Sciatic nerve (tissue), 2 donors: ENCODE measurements around the gene RAB3IL1. TPM values are rescaled to one million over a fixed set of nuclear protein-coding genes. Genes with fewer than 3 reads are reported as not detected.
"Not testable (repeated sequence)": the region's sequence is repeated elsewhere in the genome, so short reads cannot be mapped to it uniquely, and the experiment has no call there.

Experiments
- ATAC-seq: fragments of 200-7000 bp; cut with Tn5 transposase; one replicate; pipeline ENCODE4 v1.9.1; 2020; ENCODE audit warnings: mild to moderate bottlenecking, moderate library complexity
- DNase-seq: peaks from one replicate; pipeline ENCODE4 v3.0.0-alpha.2; 2020; ENCODE audit warnings: low spot score
- intact Hi-C: fragments of 100-400 bp; cut with DNase I; formaldehyde crosslinking; loops from one replicate; pipeline ENCODE4 v1.14.2; 2022
- total RNA-seq: library from RNA; stranded (reverse); fragmentation: NEBNext Ultra II Directional; extraction: Animal tissue kit (Norgen Biotek cat#: 25700); gene quantifications from one replicate; pipeline ENCODE4 v1.2.1, GENCODE V29; 2021
- donor health status: DM: no; HTN: no; CAD: no.
- donor health status: DM: no; HTN: no; CAD: no.

RAB3IL1 gene
- total RNA-seq, 1 donor from 2014 or later: 70.5 TPM

DNA sequence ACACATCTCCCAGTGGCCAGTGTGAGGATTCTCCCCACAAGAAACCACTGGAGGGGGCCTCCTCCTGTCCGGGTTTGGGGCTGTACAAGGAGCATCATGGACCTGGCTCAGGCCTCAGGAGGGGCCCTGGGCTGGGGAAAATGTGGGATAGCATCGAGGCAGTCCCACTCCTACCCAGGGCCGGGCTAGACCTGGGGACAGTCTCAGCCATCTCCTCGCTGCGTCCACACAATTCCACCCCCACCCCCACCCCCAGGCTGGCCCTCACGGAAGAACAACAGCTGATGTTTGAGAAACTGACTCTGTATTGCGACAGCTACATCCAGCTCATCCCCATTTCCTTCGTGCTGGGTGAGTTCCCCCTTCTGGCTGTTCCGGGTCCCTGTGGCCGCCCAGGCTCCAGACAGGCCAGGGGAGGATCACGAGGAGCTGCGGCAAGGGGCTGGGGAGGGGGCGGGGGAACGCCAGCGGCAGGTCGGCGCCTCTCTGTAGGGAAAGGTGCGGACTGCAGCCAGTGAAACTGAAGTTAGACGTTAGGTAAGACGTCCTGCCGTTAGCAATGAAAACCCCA, 37.6 kb upstream of the RAB3IL1 start:
- intact Hi-C loops: loop anchor here (10.0 kb wide), 1 partner anchor 110 kb away; no protein-coding TSS in a partner anchor
- peak; percentile 90 for ATAC-seq
- DNase-seq: peak; percentile 84

DNA sequence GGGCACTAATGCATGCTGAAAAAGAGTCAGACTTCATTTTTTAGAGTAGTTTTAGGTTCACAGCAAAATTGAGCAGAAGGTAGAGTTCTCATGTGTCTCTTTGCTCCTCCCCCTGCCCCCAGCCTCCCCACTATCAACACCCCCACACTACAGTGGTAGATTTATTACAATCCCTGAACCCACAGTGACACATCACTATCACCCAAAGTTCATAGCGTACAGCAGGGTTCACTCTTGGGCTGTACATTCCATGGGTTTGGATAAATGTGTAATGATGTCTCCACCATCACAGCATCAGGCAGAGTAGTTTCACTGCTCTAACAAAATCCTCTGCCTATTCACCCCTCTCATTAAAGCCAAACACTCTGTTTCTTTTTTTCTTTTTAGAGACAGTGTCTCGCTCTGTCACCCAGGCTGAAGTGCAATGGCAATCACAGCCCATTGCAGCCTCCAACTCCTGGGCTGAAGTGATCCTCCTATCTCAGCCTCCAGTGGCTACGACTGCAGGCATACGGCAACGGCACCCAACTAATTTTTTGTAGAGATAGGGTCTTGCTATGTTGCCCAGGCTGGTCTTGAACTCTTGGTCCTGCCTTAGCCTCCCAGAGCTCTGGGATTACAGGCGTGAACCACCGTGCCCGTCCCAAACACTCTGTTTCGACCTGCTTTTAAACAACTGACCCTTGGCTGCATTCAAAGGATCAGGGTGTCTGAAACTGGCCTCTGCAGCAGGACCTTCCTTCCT, 36.9 kb upstream of the RAB3IL1 start:
- ATAC-seq: no peak
- no peak for DNase-seq
- intact Hi-C loops: loop anchor here (10.0 kb wide), 1 partner anchor 111 kb away; no protein-coding TSS in a partner anchor

- intact Hi-C loops: loop anchor here (10.0 kb wide), 1 partner anchor 111 kb away; no protein-coding TSS in a partner anchor
- ATAC-seq, DNase-seq: not testable (repeated sequence)
Observed at GRCh38 chr11:61953632-61954031, 36.3 kb upstream of the RAB3IL1 start.

DNA sequence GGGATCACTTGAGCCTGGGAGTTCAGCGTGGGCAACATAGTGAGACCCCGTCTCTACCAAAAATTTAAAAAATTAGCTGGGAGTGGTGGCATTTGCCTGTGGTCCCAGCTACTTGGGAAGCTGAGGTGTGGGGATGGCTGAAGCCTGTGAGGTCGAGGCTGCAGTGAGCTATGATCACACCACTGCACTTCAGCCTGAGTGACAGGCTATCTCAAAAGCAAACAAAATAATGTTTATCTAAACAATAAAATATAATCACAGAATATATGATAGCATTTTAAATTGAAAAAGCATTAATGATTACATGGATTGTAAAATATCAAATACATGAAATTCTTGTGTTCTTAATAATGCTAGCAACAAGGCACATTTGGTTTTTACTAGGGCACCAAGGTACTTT, 35.5 kb upstream of the RAB3IL1 start:
- no peak for ATAC-seq
- DNase-seq: no peak
- intact Hi-C loops: loop anchor here (10.0 kb wide), 1 partner anchor 112 kb away; no protein-coding TSS in a partner anchor

GRCh38 chr11:61951484-61952135, 34.2 kb upstream of the RAB3IL1 start:
- DNase-seq: no peak
- intact Hi-C loops: loop anchor here (10.0 kb wide), 1 partner anchor 113 kb away; no protein-coding TSS in a partner anchor
- no peak for ATAC-seq

DNA sequence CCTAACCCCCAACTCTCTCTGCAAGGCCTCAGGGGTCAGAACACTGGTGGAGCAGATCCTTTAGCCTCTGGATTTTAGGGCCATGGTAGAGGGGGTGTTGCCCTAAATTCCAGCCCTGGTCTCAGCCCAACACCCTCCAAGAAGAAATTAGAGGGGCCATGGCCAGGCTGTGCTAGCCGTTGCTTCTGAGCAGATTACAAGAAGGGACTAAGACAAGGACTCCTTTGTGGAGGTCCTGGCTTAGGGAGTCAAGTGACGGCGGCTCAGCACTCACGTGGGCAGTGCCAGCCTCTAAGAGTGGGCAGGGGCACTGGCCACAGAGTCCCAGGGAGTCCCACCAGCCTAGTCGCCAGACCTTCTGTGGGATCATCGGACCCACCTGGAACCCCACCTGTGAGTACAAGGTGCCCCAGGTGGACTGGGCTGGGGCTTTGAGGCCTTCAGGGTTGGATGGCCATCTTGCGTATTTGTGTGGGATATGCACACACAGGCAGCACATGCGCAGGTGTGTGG, 32.7 kb upstream of the RAB3IL1 start, which contains the start of gene BEST1:
TSS of gene BEST1 (plus strand) at position 317 of the 513 bp plus-strand sequence. CDS start 1,456 bp downstream, outside the sequence.
- intact Hi-C loops: loop anchor here (10.0 kb wide), 1 partner anchor 115 kb away; no protein-coding TSS in a partner anchor
- peak; percentile 33 for ATAC-seq
- no peak for DNase-seq

GRCh38 chr11:61949169-61950034, 32.0 kb upstream of the RAB3IL1 start:
- DNase-seq: peak; percentile 89
- ATAC-seq: peak; percentile 89
- intact Hi-C loops: loop anchor here (5.0 to 10.0 kb wide), 2 partner anchors 52 to 115 kb away; no protein-coding TSS in a partner anchor

GRCh38 chr11:61948505-61948904, 31.1 kb upstream of the RAB3IL1 start:
- no peak for DNase-seq
- intact Hi-C loops: loop anchor here (5.0 kb wide), 1 partner anchor 51 kb away; no protein-coding TSS in a partner anchor

GRCh38 chr11:61947486-61948210, 30.3 kb upstream of the RAB3IL1 start:
- DNase-seq: peak; percentile 95
- peak; percentile 81 for ATAC-seq
- intact Hi-C loops: loop anchor here (5.0 kb wide), 1 partner anchor 50 kb away; no protein-coding TSS in a partner anchor

More at GRCh38 chr11:61948505-61948904, 31.1 kb upstream of the RAB3IL1 start:
- ATAC-seq: no peak

- ATAC-seq: no peak
- DNase-seq: no peak
- intact Hi-C loops: loop anchor here (5.0 kb wide), 1 partner anchor 50 kb away; no protein-coding TSS in a partner anchor
Observed at GRCh38 chr11:61946894-61947293, 29.5 kb upstream of the RAB3IL1 start.

DNA sequence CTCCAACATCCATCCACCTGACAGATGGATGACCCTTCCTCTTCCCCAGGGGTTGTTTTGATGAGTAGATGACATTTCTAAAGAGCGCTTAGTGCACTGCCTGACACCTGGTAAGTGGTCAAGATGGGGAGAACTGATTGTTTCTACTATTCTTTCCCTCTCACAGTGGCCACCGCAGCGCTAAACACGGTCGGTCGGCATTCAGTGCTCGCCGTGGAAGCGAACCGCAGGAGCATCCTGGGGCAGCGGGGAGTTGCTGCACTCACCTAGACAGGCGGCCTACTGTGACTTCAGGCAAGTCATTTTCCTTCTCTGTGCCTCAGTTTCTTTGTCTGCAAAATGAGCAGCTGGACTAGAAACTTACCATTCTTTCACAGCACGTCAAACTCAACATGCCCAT, 27.8 kb upstream of the RAB3IL1 start:
- intact Hi-C loops: loop anchor here (5.0 kb wide), 1 partner anchor 48 kb away; no protein-coding TSS in a partner anchor
- DNase-seq (no peak), ATAC-seq (no peak)

- no peak for DNase-seq
- no peak for ATAC-seq
- intact Hi-C loops: no loop called here
Observed at GRCh38 chr11:61940466-61940865, 23.1 kb upstream of the RAB3IL1 start.

GRCh38 chr11:61935861-61936260, 18.5 kb upstream of the RAB3IL1 start:
- DNase-seq (no peak), ATAC-seq (no peak)
- intact Hi-C loops: no loop called here

GRCh38 chr11:61930933-61931332, 13.6 kb upstream of the RAB3IL1 start:
- intact Hi-C loops: no loop called here
- no peak for ATAC-seq
- DNase-seq: no peak

DNA sequence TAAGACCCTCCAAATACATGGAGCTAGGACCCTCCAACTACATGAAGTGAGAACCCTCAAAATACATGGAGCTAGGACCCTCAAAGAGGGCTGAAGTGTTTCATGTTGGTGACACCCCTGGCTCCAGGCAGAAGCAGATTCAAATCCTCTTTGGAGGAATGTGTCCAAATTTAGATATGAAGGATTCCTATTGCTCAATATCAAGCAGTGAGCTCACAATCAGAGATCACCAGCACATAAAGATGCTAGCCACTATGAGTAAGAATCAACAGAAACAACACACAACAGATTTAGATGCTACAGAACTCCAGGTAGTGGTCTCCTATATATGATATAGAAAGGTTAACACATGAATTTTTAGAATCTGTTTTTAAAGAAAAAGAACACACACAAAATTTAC, 11.2 kb upstream of the RAB3IL1 start:
- no peak for DNase-seq
- no peak for ATAC-seq
- intact Hi-C loops: no loop called here

DNA sequence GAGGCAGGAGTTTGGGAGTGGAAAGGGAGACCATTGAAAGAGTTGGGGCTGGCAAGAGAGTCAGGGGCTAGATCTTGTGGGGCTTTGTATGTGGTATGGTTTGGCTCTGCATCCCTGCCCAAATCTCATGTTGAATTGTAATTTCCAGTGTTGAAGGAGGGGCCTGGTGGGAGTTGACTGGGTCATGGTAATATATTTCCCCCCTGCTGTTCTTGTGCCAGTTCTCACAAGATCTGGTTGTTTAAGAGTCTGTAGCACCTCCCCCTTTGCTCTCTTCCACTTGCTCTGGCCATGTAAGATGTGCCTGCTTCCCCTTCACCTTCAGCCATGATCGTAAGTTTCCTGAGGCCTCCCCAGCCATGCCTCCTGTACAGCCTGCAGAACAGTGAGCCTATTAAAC, 10.1 kb upstream of the RAB3IL1 start:
- intact Hi-C loops: no loop called here
- DNase-seq: no peak
- no peak for ATAC-seq

- no peak for DNase-seq
- intact Hi-C loops: no loop called here
- no peak for ATAC-seq
Observed at GRCh38 chr11:61926235-61926634, 8.9 kb upstream of the RAB3IL1 start.

DNA sequence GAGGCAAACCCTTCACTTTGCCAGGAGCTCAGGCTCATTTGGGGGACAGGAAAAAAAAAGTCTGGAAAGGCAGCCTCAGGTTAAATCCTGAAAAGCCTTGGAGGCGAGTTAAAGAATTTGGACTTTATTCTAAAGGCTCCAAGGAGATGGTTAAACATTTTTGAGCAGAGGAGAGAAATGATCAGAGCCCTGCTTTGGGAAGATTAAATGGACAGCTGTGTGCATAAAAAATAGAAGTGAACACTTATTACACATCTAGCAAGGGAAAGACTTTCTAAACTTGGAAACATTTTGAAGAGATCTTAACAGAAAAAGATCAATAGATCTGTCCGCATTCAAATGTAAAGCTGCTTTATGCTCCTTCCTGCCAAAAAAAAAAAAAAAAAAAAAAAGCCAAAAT, 8.4 kb upstream of the RAB3IL1 start:
- intact Hi-C loops: no loop called here
- no peak for ATAC-seq

More for the DNA sequence above, 8.4 kb upstream of the RAB3IL1 start:
- no peak for DNase-seq
